SK-N-SH (cell line): ENCODE results near the gene TENT4A. TPM values are rescaled to one million over a fixed set of nuclear protein-coding genes. Genes with fewer than 3 reads are reported as not detected.

Source experiments
- CTCF ChIA-PET: fragments of 300-600, 350-600 bp; formaldehyde crosslinking; extraction: SDS; loops from one replicate; lab custom pipeline; 2021; lab: Yijun Ruan, JAX
- POLR2A ChIA-PET: fragments of 350-600 bp; sonication (Branson Sonifier 250); formaldehyde crosslinking; extraction: SDS; loops from one replicate; lab custom pipeline; 2020; ENCODE audit warnings: antibody characterized with exemption, inconsistent platforms; lab: Yijun Ruan, JAX
- DNase-seq: peaks from one replicate; pipeline ENCODE4 v3.0.0; 2012
- H2AFZ ChIP-seq: fragments of 200-600 bp; sonication (generic); 2 replicates; pipeline ENCODE4 v1.8.1; 2016; ENCODE audit warnings: antibody characterized with exemption, mild to moderate bottlenecking, low read depth
- H3F3A ChIP-seq: fragments of 200-600 bp; sonication (generic); replicated peaks from 2 replicates; pipeline ENCODE3; 2016; ENCODE audit warnings: antibody characterized with exemption, mild to moderate bottlenecking; ENCODE audit not compliant: insufficient read depth
- H3K27ac ChIP-seq, 2 experiments: fragments of 200-500 bp in 1 of 2; fragments of 200-600 bp in 1 of 2; sonication (Bioruptor generic) in 1 of 2; sonication (generic), shearing (Covaris generic) in 1 of 2; 2 replicates each; pipeline versions ENCODE4 v1.5.1 to v1.6.1; 2014 to 2016; ENCODE audit warnings: low read depth in 2 of 2, inconsistent platforms in 1 of 2, low read length in 1 of 2, mild to moderate bottlenecking in 1 of 2, mixed read lengths in 1 of 2
- H3K27me3 ChIP-seq: fragments of 200-600 bp; sonication (generic), shearing (Covaris generic); 2 replicates; pipeline ENCODE4 v1.6.1; 2016; ENCODE audit warnings: mixed run types; ENCODE audit not compliant: insufficient read depth
- H3K36me3 ChIP-seq, 2 experiments: fragments of 200-500 bp in 1 of 2; fragments of 200-600 bp in 1 of 2; sonication (Bioruptor generic) in 1 of 2; sonication (generic) in 1 of 2; replicated peaks in 1 of 2; 2 replicates each; pipeline versions ENCODE3 to v1.5.1; 2014 to 2016; ENCODE audit warnings: low read length in 1 of 2, mild to moderate bottlenecking in 1 of 2; ENCODE audit not compliant: insufficient read depth in 2 of 2, control insufficient read depth in 1 of 2
- H3K4me1 ChIP-seq, 2 experiments: fragments of 200-500 bp in 1 of 2; fragments of 200-600 bp in 1 of 2; sonication (Bioruptor generic) in 1 of 2; sonication (generic), shearing (Covaris generic) in 1 of 2; 2 replicates each; pipeline versions ENCODE4 v1.5.1 to v1.6.1; 2014 to 2016; ENCODE audit warnings: low read depth in 1 of 2, low read length in 1 of 2, mixed run types in 1 of 2; ENCODE audit not compliant: insufficient read depth in 2 of 2, control insufficient read depth in 1 of 2
- H3K4me2 ChIP-seq: fragments of 200-600 bp; sonication (generic), shearing (Covaris generic); 2 replicates; pipeline ENCODE4 v1.6.1; 2017; ENCODE audit warnings: mixed run types
- H3K4me3 ChIP-seq, 2 experiments: fragments of 200-500 bp in 1 of 2; fragments of 200-600 bp in 1 of 2; sonication (Bioruptor generic) in 1 of 2; sonication (generic), shearing (Covaris generic) in 1 of 2; 2 replicates each; pipeline versions ENCODE4 v1.5.1 to v1.8.1; 2014 to 2016; ENCODE audit warnings: low read depth in 2 of 2, inconsistent platforms in 1 of 2, low read length in 1 of 2, mild to moderate bottlenecking in 1 of 2, mixed read lengths in 1 of 2, moderate library complexity in 1 of 2
- H3K79me2 ChIP-seq: fragments of 200-600 bp; sonication (generic); 2 replicates; pipeline ENCODE4 v1.8.1; 2017; ENCODE audit warnings: mild to moderate bottlenecking; ENCODE audit not compliant: insufficient read depth
- H3K9ac ChIP-seq: fragments of 200-600 bp; sonication (generic); 2 replicates; pipeline ENCODE4 v1.6.1; 2017; ENCODE audit warnings: mixed run types
- H3K9me2 ChIP-seq: fragments of 200-600 bp; sonication (generic); 2 replicates; pipeline ENCODE4 v1.6.1; 2017; ENCODE audit warnings: mixed run types
- H3K9me3 ChIP-seq: fragments of 200-600 bp; sonication (generic); 2 replicates; pipeline ENCODE4 v1.6.1; 2017; ENCODE audit warnings: mixed run types, mild to moderate bottlenecking, moderate library complexity
- H4K20me1 ChIP-seq: fragments of 200-600 bp; sonication (generic); 2 replicates; pipeline ENCODE4 v1.6.1; 2017; ENCODE audit warnings: mild to moderate bottlenecking, mixed run types; ENCODE audit not compliant: insufficient read depth
- CHD2 ChIP-seq: fragments of 150-350 bp; IDR thresholded peaks from 2 replicates; pipeline ENCODE4 v1.6.1; 2018; ENCODE audit warnings: low read length; ENCODE audit not compliant: partially characterized antibody
- CTCF ChIP-seq: fragments of 200-600 bp; sonication (generic); IDR thresholded peaks from 2 replicates; pipeline ENCODE4 v1.6.1; 2017; ENCODE audit warnings: antibody characterized with exemption, mild to moderate bottlenecking, moderate library complexity
- EP300 ChIP-seq, 2 experiments: IDR thresholded peaks; 2 replicates each; pipeline versions ENCODE4 v1.4.0 to v1.6.1; 2012; ENCODE audit warnings: borderline replicate concordance in 1 of 2, low read depth in 1 of 2, low read length in 1 of 2
- FOXJ3 ChIP-seq: sonication (generic); formaldehyde crosslinking; IDR thresholded peaks from 2 replicates; pipeline ENCODE4 v1.5.1; 2020; ENCODE audit warnings: mild to moderate bottlenecking, missing genetic modification reagents
- FOXM1 ChIP-seq: IDR thresholded peaks from 2 replicates; pipeline ENCODE4 v1.4.0; 2012; ENCODE audit warnings: low read depth, mild to moderate bottlenecking
- MAX ChIP-seq: IDR thresholded peaks from 2 replicates; pipeline ENCODE4 v1.4.0; 2012; ENCODE audit warnings: low read depth
- PBX3 ChIP-seq: IDR thresholded peaks from 2 replicates; pipeline ENCODE4; 2012
- RCOR1 ChIP-seq: fragments of 150-350 bp; IDR thresholded peaks from 2 replicates; pipeline ENCODE4 v1.6.1; 2017; ENCODE audit warnings: antibody characterized with exemption, low read length
- RFX5 ChIP-seq: IDR thresholded peaks from 2 replicates; pipeline ENCODE4 v1.6.1; 2012; ENCODE audit warnings: mild to moderate bottlenecking, improper control_type of control experiment, low read length
- SIN3A ChIP-seq: IDR thresholded peaks from 2 replicates; pipeline ENCODE4 v1.6.1; 2012; ENCODE audit warnings: low read depth, mild to moderate bottlenecking, low read length, moderate library complexity, borderline replicate concordance
- TAF1 ChIP-seq: IDR thresholded peaks from 2 replicates; pipeline ENCODE4 v1.6.1; 2012; ENCODE audit warnings: low read depth, mild to moderate bottlenecking, low read length, moderate library complexity, borderline replicate concordance
- ZBTB33 ChIP-seq: IDR thresholded peaks from 2 replicates; pipeline ENCODE4 v1.4.0; 2012; ENCODE audit warnings: low read depth, borderline replicate concordance
- WGBS: methylation state at CpG from one replicate; pipeline ENCODE4 v1.1.6; 2017; ENCODE audit warnings: low lambda C conversion rate; 5-methylcytosine and 5-hydroxymethylcytosine counted together
- polyA plus RNA-seq, 3 experiments: library from polyadenylated mRNA; depleted of rRNA; stranded (reverse); fragments of >200 nt; gene quantifications; 2 replicates each; pipeline ENCODE4 v1.2.3, GENCODE V29; 2012

The TENT4A gene
- polyA plus RNA-seq, 1 of the 3 experiments (the other 2 are of a cell fraction), result 6.0 TPM

GRCh38 chr5:6715271-6715670 lies 2.0 kb downstream of the TENT4A start:
- Histone ChIP-seq H4K20me1 (peaks cover 58% of the 10 kb centered on the region), H3K4me2 (peak overlapping the region; percentile 93), H3K4me1 (peaks cover 21 to 43% of the 10 kb centered on the region in 2 experiments; a peak in 3 of 4 replicates), H3K4me3 (peak overlapping the region; percentile 80 to 95), H3K9me2 (no peaks in the 10 kb centered on the region), H3K27me3 (no peaks in the 10 kb centered on the region), H3K27ac (no peak overlapping the region), H3K36me3 (peaks cover 0 to 8% of the 10 kb centered on the region in 2 experiments), H3K79me2 (peaks cover 61% of the 10 kb centered on the region), H3K9me3 (no peaks in the 10 kb centered on the region), H3K9ac (peak overlapping the region; percentile 72; the same call in 1 of the 2 replicates), H3F3A (peaks cover 20% of the 10 kb centered on the region), H2AFZ (no peak overlapping the region)
- DNase-seq, result no peak
- POLR2A ChIA-PET, result no interaction called here
- TF ChIP-seq ZBTB33 (no peak), MAX (no peak), RFX5 (no peak), FOXM1 (no peak), CTCF (no peak), PBX3 (no peak), RCOR1 (no peak), EP300 (IDR thresholded peaks at IDR 0.05; ENCODE audit: borderline replicate concordance in 1 of 2, low read depth in 1 of 2, low read length in 1 of 2) (no peak), FOXJ3 (CRISPR knock-in tag) (no peak)
- CTCF ChIA-PET, result no interaction called here
- WGBS, result 41% methylated on average over 6 of the region's 6 CpGs

- DNase-seq, result no peak
- peak overlapping the region; percentile 80 to 95 for H3K4me3 ChIP-seq
- H3K9me2 ChIP-seq, result no peaks in the 10 kb centered on the region
- peaks cover 0 to 8% of the 10 kb centered on the region in 2 experiments for H3K36me3 ChIP-seq
- H3K27me3 ChIP-seq, result no peaks in the 10 kb centered on the region
- H2AFZ ChIP-seq, result no peak overlapping the region
- POLR2A ChIA-PET, result no interaction called here
- H3F3A ChIP-seq, result peaks cover 17% of the 10 kb centered on the region
- peaks cover 21 to 47% of the 10 kb centered on the region in 2 experiments; a peak in 3 of 4 replicates for H3K4me1 ChIP-seq
- 74% methylated on average over 11 of the region's 17 CpGs for WGBS
- no peak overlapping the region for H3K27ac ChIP-seq
- H3K79me2 ChIP-seq, result peaks cover 68% of the 10 kb centered on the region
- peak overlapping the region; percentile 72 for H3K9ac ChIP-seq
- CTCF ChIA-PET, result no interaction called here
- peaks cover 64% of the 10 kb centered on the region for H4K20me1 ChIP-seq
- H3K9me3 ChIP-seq, result no peaks in the 10 kb centered on the region
- peak overlapping the region; percentile 93 for H3K4me2 ChIP-seq
- TF ChIP-seq ZBTB33 (no peak), SIN3A (no peak), PBX3 (no peak), TAF1 (no peak), CHD2 (no peak)
Observed at GRCh38 chr5:6715758-6716628, 2.8 kb downstream of the TENT4A start.
